UCSD-AML1 (cell line): ENCODE measurements around the gene NHS.

ENCODE experiments used
- DNase-seq: peaks from one replicate; lab custom pipeline; 2025; ENCODE audit not compliant: unreplicated experiment; lab: John Stamatoyannopoulos, UW

The NHS gene

GRCh38 chrX:17616936-17617335 lies 241.9 kb downstream of the NHS start:
- no peak for DNase-seq

DNA sequence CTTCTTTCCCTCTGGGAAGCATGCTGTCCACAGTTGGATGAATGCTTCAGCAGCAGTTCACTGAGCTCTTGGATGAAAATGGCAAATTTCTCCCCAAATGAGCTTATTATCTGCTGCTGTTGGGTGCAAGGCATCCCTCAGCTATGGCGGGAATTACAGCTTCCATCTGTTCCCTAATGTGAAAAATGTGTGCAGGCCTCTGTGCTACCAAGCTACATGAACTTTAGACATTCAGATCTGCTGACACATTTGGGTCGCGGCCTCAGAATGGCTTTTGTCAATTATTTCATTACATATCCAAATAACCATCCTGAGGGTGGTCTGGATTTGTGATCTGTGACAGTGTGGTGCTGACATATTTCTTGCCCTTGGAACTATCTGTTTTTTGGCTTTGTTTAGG lies 242.8 kb downstream of the NHS start:
- no peak for DNase-seq

DNA sequence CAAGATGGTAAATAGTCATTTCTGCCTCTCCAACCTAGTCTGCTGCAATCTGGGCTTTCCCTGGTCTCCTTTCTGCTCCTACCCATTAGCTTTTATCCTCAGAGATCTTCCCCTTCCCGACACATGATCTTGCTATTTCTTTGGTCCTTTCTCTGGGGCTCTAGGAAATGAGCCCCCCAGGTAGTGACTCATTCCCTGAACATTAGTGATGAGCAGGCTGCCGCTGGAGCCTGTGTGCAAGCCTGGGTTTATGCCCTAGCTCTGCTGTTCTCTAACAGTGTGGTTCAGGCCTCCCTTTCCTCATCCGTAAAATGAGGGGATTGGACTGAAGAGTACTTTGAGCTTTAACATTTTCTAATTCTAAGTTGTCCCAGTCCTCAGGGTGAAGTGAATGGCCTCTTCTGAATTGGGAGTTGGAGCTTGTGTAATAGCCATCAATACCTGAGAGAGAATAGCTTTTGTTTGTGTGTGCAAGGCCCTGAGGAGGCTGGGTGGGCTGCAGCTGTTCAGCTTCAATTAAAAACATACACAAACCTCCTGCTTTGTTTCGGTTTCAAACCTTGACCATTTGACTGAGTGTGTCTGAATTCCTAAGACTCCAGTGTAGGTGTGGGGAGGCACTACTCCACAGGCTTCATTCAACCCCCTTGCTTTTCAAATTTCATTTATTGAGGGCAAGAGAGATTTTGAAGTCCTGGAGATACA lies 246.7 kb downstream of the NHS start:
- DNase-seq = no peak

- no peak for DNase-seq
Measured at GRCh38 chrX:17622331-17622730, 247.3 kb downstream of the NHS start.

DNA sequence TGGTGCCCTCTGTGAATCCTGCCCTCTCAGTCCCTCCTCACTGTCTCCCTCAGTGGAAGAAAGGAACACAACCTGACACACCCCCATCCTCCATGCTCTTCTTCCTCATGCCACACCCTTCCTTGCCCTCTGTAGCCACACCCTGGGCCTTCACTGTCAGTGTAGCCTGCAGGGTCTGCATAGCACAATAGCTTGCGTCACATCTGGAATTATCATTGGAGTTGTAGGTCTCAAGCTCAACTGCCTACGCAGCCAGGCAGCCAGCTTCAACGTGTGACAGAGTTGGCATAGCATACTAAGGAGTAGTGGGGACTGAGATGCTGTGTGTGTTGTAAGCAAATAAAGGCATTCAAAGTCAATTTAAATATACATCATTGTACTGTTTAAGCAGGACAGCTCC lies 248.8 kb downstream of the NHS start:
- no peak for DNase-seq

GRCh38 chrX:17627026-17627425 lies 252.0 kb downstream of the NHS start:
- no peak for DNase-seq

DNA sequence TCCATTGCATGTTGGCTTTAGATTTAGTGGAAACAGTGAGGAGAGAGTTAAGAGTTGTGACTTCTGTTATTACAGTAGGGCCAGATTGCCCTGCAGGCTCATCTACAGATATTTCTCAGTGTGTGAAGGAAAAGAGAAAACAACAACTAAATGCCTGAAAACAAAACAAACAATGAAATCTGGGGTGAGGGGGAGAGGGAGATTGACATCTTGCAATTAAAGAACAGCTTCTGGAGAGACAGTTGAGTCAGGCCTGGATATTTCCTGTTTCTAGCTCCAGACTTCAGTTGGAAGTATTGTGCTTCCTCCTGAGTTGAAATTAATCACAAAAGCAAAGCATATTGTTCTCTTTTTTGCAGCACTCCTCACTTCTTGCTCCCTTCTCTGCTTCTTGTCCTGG lies 254.0 kb downstream of the NHS start:
- DNase-seq = no peak

DNA sequence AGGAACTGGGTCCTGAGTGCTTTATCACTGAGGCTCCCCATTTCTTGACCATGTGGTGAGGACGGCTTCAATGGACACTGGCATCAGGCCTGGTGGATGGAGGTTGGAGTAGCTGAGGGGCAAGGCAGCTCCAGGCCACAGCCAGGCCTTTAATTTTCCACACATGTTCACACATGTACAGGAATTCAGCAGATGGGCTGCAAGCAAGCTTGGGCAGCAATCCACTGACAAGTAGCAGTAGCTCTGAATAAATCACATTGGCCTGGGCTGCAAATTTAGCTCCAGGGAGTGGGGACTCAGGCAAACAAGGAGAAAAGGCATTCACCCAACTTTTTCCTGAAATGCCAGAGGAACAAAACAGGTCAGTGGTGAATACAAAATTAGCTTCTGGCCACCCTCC lies 254.5 kb downstream of the NHS start:
- no peak for DNase-seq

- no peak for DNase-seq
Measured at GRCh38 chrX:17631647-17632046, 256.6 kb downstream of the NHS start.

GRCh38 chrX:17632942-17633341 lies 257.9 kb downstream of the NHS start:
- DNase-seq = no peak

- DNase-seq = no peak
Measured at GRCh38 chrX:17633546-17633945, 258.5 kb downstream of the NHS start.

- DNase-seq = no peak
Measured at GRCh38 chrX:17634542-17635207, 259.7 kb downstream of the NHS start.

DNA sequence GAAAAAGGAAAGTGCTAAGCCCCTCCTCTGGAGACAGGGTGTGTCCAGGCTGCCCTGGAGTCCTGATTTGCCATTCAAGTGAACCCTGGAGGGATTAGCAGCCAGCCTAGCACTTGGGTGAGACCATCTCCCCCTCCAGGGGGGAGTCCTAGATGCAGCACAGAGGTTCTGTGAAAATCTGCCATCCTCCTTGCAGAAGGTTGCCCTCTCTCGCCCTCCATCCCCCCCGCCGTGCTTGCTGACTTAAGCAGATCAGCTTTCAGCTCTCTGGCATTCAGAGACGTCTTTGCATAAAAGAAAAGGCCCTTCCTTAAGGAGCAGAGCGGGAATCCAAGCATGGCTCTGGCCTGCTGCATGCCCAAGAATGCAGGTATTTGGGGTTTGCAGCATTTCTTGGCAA lies 260.2 kb downstream of the NHS start:
- no peak for DNase-seq

GRCh38 chrX:17637235-17637634 lies 262.2 kb downstream of the NHS start:
- no peak for DNase-seq

DNA sequence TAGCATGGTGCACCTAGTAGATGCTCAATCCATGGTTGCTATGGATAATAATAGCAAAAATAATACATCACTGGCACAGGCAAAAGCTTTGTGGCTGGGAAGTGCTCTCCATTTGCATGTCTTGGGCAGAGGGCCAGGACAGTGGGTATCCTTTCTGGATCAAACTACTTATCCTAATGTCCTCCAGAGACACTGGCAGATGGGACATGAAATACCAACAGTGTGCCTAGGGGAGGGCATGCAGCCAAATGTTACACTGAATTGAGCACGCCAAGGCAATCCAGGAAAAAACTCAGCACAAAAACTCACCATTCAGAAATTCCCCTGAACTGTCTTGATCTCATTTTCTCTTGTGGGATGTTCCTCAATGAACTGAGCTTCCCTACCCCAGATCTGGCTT lies 263.7 kb downstream of the NHS start:
- DNase-seq = no peak

GRCh38 chrX:17642891-17643290 lies 267.9 kb downstream of the NHS start:
- DNase-seq = no peak

- no peak for DNase-seq
Measured at GRCh38 chrX:17643528-17643927, 268.5 kb downstream of the NHS start.

DNA sequence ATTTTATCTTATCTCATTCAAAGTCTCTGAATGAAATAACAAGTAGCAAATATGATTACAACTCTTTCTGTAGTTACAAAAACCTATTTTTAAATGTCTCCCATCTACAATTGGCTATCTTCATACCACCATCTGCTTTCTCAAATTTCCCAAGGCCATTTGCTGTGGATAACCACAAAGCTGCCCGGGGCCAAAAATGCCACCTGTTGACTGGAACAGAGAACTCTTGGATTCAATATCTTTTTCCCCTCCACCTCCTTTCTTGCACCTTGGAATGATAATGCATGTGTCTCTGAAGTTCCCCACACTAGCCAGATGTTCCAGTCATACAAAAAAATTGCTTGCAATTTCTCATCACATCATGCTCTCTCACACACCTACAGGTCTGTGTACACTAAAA lies 269.0 kb downstream of the NHS start:
- no peak for DNase-seq

- DNase-seq = no peak
Measured at GRCh38 chrX:17654116-17654515, 279.1 kb downstream of the NHS start.

DNA sequence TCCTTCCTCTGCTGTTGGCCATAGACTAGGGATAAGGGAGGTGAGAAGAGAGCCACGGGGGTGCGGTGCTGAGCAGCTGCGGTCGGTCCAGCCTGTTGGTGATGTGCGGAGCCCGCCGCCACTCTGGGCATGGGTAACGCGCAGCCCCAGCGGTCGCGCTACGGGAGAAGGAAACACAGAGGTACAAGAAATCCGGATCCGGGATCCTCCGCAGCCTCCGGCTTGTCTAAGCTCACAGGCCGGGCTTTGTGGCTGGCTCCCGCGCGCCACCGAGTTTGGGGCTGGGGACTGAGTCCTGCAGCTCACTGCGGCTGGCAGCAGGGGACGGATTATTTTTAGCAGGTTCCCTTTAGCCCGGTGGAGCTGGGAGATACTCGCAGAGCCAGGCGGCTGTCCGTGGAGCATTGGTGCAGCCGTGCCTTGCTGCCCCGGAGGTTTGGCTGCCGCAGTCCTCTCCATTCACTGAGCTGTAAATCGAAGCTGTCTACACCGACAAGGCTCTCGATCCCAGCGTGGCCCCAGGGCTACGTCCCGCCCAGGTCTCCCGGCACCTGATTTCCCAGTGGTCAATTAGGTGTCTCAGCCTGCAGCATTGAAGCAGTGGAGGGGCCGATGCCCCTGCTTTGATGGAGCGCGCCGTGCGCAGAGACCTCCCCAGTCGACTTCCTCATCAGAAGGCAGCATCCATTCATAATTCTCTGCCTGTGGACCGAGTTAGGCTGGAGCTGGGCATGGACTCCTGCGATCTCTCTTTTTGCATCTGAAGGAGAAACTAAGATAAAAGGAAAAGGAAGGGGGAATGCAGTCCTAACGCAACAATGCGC lies 280.4 kb downstream of the NHS start:
- DNase-seq = no peak

GRCh38 chrX:17656035-17656418 lies 281.0 kb downstream of the NHS start:
- no peak for DNase-seq

GRCh38 chrX:17656556-17656955 lies 281.6 kb downstream of the NHS start:
- no peak for DNase-seq
